GM18861 (cell line): ENCODE data around the gene CCR3.
"Not testable (repeated sequence)": the region's sequence is repeated elsewhere in the genome, so short reads cannot be mapped to it uniquely, and the experiment has no call there.

Experiments used
- ATAC-seq: cut with Tn5 transposase; IDR thresholded peaks from one replicate; pipeline ENCODE4 v1.9.1; 2021; ENCODE audit not compliant: unreplicated experiment

CCR3 gene

DNA sequence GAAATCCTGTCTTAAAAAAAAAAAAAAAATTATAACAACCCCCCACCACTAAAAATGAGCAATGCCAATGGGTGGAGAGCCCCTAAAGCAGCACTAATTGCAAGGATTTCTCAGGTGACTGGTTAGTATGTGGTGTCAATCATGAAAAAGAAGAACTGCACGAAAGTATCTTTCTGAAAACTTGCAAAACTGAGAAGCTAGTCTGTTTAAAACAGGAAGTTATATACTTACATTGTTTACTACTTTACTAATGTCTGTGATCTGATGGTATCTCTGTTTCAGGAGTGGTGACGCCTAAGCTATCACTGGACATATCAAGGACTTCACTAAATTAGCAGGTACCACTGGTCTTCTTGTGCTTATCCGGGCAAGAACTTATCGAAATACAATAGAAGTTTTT is at the start of gene CCR3:
TSS of gene CCR3 (plus strand) at position 341 of the 400 bp plus-strand sequence. CDS start 22,699 bp downstream, outside the sequence.
- no peak for ATAC-seq

GRCh38 chr3:46192939-46193338 is 49.3 kb upstream of the CCR3 start:
- no peak for ATAC-seq

- ATAC-seq: no peak
These were observed 48.8 kb upstream of the CCR3 start for GRCh38 chr3:46193436-46193835.

- no peak for ATAC-seq
These were observed 47.2 kb upstream of the CCR3 start for GRCh38 chr3:46194868-46195553.

GRCh38 chr3:46196261-46196957 is 45.9 kb upstream of the CCR3 start:
- ATAC-seq: no peak

DNA sequence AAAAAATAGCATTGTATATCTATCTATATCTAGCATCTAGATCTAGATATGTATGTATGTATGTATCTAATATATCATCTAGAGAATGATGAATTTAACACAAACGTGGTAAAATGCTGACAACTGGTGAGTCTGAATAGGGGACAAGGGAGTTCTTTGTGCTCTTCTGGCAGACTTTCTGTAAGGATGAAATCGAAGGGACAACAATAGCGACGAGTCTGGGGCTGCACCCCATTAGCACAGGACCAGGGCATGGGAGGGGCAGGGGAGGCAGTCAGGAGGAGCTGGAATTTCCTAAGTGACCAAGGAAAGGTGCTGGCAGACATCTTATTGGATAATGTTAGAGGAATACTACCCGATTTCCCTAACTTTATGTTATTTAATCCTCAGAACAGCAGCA is 42.0 kb upstream of the CCR3 start:
- ATAC-seq: no peak

DNA sequence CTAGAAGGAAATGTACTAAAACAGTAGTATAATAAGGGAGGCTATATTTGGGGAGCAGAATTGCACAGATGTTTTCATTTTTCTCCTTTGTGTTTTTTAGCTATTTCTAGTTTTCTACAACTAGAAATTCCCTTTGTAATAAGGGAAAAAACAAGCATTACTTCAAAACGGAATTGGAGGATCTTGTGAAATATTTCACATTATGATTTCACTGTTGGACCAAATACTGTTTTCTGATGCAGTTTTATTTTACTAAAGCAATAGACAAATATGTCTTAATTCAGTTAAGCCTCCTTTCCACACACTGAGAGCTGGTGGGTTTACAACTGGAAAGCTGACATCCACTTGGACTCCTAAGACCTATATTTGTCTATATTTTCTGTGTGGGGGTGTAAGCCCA is 41.5 kb upstream of the CCR3 start:
- no peak for ATAC-seq

DNA sequence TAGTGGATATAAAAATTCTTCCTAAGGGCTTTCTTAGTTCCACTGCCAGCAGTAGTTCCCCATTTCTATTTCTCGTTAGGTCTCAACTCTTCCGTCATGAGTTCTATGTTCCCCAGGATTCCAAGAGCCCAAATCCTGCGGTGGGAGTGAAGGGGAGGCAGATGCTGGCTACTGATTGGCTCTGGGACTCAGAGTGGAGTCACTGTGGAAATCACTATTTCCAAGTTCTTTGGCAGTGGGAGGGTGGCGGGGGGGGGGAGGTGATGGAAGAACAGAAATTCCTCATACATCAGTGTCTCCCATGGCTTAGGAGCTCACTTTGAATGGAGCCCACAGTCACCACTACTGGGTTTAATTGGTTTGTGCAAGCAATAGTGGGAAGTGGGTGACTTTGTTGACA is 39.7 kb upstream of the CCR3 start:
- ATAC-seq: no peak

DNA sequence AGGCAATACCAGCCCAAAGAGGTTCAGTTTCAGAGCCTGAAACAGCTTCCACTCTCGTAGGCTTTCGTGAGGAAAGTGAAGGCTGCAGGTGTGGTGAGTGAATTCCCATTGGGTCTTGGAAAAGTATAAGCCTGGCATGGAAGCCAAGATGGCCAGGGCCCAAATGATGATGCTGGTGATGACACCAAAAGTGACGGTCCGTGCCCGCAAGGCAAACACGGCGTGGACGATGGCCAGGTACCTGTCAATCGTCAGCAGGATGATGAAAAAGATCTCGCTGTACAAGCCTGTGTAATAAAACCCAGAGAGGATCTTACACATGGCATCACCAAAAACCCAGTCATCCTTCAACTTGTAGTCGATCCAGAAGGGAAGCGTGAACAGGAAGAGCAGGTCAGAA is 38.6 kb upstream of the CCR3 start:
- no peak for ATAC-seq

DNA sequence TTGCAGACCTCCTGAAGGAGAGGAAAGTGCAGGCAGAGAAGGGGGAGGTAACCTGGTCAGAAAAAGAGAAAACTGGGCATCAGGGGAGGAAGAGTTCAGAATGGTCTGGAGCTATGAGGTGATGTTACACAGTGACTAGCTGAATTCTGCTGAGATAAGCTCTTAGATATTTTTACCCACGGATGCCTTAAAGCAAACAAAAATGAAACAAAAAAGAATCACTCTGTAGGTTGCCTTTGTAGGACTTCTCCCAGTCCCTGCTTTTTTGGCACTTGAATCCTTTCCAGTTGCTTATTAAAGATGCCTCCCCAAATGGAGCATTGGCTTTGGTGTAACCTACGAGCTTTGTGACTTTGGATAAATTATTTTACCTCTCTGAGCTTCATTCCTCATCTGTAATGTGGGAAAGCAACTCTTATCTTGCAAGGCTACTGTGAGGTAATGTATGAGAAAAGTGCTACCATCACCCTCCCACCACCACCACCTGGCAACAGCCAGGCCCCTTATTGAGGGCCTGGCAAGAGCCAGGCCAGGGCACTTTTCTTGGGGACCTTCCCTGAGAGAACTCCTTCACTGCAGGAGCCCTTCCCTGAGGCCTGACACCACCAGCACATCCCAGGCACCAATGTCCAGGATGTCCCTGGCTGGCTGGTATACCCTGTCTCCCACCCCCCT is 36.8 kb upstream of the CCR3 start:
- no peak for ATAC-seq

- no peak for ATAC-seq
These were observed 35.8 kb upstream of the CCR3 start for GRCh38 chr3:46206282-46207015.

DNA sequence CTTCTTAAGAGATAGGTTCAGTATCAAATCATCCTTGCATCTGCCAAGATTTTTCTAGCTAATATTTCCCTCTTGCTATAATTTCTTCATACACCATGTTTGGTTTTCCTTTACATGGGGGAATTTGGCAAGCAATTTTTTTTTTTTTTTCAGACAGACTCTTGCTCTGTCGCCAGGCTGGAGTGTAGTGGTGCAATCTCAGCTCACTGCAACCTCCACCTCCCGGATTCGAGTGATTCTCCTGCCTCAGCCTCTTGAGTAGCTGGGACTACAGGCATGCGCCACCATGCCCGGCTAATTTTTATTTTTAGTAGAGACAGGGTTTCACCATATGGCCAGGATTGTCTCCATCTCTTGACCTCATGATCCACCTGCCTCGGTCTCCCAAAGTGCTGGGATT is 34.7 kb upstream of the CCR3 start:
- not testable (repeated sequence) for ATAC-seq

DNA sequence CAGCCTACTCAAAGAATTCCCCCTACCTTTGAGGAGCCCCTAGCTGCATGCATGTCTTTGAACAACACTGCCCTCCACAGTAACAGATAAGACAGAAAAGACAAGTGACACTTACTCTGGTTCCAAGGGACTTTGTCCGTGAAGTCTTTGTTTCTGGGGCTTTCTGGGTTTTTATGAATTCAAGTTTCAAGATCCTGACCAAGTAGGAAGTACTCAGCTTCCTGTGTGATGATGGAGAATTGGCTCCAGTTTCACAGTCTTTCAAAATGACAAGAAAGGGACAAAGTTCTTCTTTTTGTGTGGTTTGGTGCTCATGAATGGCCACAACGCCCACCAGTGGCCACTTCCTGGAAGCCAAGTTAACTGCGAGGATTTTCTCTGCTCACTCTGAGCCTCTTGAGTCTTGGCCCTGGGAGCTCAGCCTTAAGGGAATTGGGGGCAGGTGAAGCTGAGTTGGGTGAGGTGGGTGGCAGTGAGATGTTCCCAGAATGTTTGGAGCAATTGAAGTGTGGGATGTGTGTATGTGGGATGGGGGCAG is 34.0 kb upstream of the CCR3 start, which contains the start of gene CCR1:
TSS of gene CCR1 (minus strand) at position 147 of the 538 bp plus-strand sequence. CDS start 4,000 bp downstream, outside the sequence.
- ATAC-seq: peak; percentile 61

DNA sequence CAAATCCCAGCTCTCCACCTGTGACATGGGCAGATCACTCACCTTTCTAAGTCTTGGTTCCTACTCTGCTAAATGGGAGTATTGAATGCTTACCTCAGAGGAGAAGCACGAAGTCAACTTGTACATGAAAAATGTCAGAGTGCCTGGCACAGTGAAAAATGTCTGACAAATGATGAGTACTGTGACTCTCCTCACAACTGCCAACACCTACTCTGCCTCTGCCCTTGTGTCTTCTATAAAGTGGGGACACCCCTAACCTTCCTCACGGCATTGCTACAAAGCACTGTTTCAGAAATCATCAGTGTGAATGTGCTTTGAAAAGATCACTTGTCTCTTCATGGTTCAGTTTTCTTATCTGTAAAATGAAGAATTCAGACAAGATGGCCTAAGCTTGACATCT is 33.2 kb upstream of the CCR3 start:
- ATAC-seq: no peak

GRCh38 chr3:46209746-46210470 is 32.4 kb upstream of the CCR3 start:
- no peak for ATAC-seq

DNA sequence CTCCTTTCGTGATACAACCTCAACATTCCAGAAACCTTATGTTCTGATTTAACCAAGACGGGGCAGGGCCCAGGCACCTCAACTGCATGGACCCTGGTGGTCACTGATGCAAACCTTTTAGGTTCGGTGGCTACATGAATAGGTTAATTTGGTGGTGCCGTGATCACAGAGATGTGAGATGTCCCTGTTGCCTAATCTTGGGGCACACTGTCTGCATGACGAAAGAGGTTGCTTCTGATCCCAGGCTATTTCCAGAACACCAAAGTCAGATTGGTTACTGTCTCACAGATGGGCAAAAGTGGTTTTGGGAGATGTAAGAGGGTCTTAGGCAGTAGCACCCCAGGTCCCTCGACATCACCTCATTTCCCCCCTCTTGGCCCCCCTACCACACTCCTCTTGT is 30.2 kb upstream of the CCR3 start:
- no peak for ATAC-seq

GRCh38 chr3:46213201-46213600 is 29.1 kb upstream of the CCR3 start:
- ATAC-seq: no peak

DNA sequence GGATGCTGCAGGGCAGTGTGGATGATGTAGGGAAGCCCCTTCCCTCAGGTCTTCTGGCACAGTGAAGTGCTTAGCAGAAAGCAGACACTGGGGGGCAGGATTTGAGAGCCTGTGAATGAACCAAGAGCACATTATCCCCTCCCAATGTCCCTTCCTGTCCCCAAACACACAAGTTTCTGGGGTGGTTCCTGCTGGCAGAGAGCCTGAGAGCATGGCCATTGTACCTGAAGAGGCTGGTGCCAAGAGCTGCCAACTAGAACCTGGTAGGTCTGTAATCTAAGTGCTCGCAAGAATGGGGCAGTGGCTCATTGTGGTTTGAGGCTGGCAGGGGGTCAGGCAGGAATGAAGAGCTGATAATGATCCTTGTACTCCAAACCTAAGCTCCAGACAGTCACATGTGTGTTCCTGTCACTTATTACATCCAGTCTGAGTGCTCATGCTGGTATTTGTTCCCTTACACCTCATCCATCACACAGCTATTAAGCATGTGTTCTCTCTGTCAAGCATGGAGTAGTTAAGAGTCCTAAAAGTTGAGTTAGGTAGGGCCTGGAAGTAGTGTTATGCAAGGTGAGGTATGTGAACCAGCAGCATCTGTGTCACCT is 27.4 kb upstream of the CCR3 start:
- no peak for ATAC-seq

- ATAC-seq: no peak
These were observed 26.3 kb upstream of the CCR3 start for GRCh38 chr3:46215810-46216414.
